ENCODE measurements around the gene ERO1B. TPM values are rescaled to one million over a fixed set of nuclear protein-coding genes. Genes with fewer than 3 reads are reported as not detected.
A peak's percentile ranks its signal among the peaks of the same experiment; 100 is the strongest.

Gene ERO1B
- total RNA-seq, 1 donor: 2.9 TPM

GRCh38 chr1:236235116-236235515 is 46.6 kb downstream of the ERO1B start:
- Histone ChIP-seq H4K20me1 (ENCODE audit: insufficient read depth, low read length) (no peaks in the 10 kb centered on the region), H3K79me2 (ENCODE audit: insufficient read depth, low read length) (no peaks in the 10 kb centered on the region), H3K4me1 (ENCODE audit: insufficient read depth, low read length) (no peaks in the 10 kb centered on the region), H3K27ac (ENCODE audit: low read depth, low read length) (no peak overlapping the region), H3K4me2 (ENCODE audit: insufficient read depth, low read length) (no peak overlapping the region), H3K9me3 (ENCODE audit: low read depth, low read length) (no peaks in the 10 kb centered on the region), H3K4me3 (ENCODE audit: insufficient read depth, low read length) (no peak overlapping the region), H3K36me3 (ENCODE audit: insufficient read depth, low read length) (no peaks in the 10 kb centered on the region), H3K27me3 (ENCODE audit: insufficient read depth, low read length) (no peaks in the 10 kb centered on the region), H2AFZ (ENCODE audit: low read length) (no peak overlapping the region)
- TF ChIP-seq, protein P1, sequence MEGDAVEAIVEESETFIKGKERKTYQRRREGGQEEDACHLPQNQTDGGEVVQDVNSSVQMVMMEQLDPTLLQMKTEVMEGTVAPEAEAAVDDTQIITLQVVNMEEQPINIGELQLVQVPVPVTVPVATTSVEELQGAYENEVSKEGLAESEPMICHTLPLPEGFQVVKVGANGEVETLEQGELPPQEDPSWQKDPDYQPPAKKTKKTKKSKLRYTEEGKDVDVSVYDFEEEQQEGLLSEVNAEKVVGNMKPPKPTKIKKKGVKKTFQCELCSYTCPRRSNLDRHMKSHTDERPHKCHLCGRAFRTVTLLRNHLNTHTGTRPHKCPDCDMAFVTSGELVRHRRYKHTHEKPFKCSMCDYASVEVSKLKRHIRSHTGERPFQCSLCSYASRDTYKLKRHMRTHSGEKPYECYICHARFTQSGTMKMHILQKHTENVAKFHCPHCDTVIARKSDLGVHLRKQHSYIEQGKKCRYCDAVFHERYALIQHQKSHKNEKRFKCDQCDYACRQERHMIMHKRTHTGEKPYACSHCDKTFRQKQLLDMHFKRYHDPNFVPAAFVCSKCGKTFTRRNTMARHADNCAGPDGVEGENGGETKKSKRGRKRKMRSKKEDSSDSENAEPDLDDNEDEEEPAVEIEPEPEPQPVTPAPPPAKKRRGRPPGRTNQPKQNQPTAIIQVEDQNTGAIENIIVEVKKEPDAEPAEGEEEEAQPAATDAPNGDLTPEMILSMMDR (IDR thresholded peaks at IDR 0.05; ENCODE audit: extremely low read depth, low read depth, low read length): no peak
- DNase-seq (ENCODE audit: insufficient read length, low spot score, missing footprints): no peak

DNA sequence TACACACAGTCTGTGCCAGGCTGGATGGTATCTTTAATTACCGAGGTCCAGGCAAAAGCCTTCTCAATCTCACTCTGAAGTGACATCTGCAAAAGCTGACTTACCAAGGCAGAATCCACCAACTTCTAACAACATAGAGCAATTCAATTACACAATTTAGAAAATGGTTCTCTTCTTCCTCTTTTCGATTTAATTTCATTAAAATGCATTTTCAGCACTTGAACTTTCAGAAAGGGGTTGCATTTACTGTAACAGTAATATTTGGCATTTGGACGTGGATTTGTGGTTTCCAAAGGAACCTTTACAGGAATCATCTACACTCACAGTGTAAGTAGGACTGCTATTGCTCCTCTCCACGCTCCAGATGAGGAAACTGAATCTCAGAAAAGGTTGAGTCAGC is 53.3 kb downstream of the ERO1B start:
- Histone ChIP-seq H3K4me1 (ENCODE audit: insufficient read depth, low read length) (no peaks in the 10 kb centered on the region), H3K9me3 (ENCODE audit: low read depth, low read length) (no peaks in the 10 kb centered on the region), H4K20me1 (ENCODE audit: insufficient read depth, low read length) (no peaks in the 10 kb centered on the region), H3K79me2 (ENCODE audit: insufficient read depth, low read length) (no peaks in the 10 kb centered on the region), H2AFZ (ENCODE audit: low read length) (no peak overlapping the region), H3K36me3 (ENCODE audit: insufficient read depth, low read length) (no peaks in the 10 kb centered on the region), H3K4me3 (ENCODE audit: insufficient read depth, low read length) (no peak overlapping the region), H3K27me3 (ENCODE audit: insufficient read depth, low read length) (no peaks in the 10 kb centered on the region), H3K4me2 (ENCODE audit: insufficient read depth, low read length) (no peak overlapping the region), H3K27ac (ENCODE audit: low read depth, low read length) (no peak overlapping the region)
- peak; percentile 25 for DNase-seq (ENCODE audit: insufficient read length, low spot score, missing footprints)
- TF ChIP-seq, protein P1 (IDR thresholded peaks at IDR 0.05; ENCODE audit: extremely low read depth, low read depth, low read length): no peak

DNA sequence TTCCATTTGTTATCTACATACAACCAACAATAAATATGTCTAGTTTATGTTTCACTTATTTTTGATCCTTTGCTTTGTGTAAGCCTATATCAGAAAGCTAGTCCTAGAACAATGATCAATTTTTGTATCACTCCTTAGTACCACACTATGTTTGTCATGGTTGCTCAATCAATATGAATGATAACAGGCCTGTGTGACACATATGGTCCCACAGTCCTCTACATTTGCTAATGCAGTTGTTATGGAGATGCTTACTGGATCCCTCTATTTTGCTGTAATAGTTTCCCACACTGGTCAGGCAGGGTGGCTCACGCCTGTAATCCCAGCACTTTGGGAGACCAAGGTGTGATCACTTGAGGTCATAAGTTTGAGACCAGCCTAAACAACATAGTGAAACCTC is 59.1 kb downstream of the ERO1B start:
- no peaks in the 10 kb centered on the region for H3K9me3 ChIP-seq (ENCODE audit: low read depth, low read length)
- no peaks in the 10 kb centered on the region for H4K20me1 ChIP-seq (ENCODE audit: insufficient read depth, low read length)
- H3K4me1 ChIP-seq (ENCODE audit: insufficient read depth, low read length): no peaks in the 10 kb centered on the region
- DNase-seq (ENCODE audit: insufficient read length, low spot score, missing footprints): no peak
- no peak overlapping the region for H2AFZ ChIP-seq (ENCODE audit: low read length)
- H3K79me2 ChIP-seq (ENCODE audit: insufficient read depth, low read length): no peaks in the 10 kb centered on the region
- H3K27ac ChIP-seq (ENCODE audit: low read depth, low read length): no peak overlapping the region
- TF ChIP-seq, protein P1 (IDR thresholded peaks at IDR 0.05; ENCODE audit: extremely low read depth, low read depth, low read length): no peak
- H3K4me2 ChIP-seq (ENCODE audit: insufficient read depth, low read length): no peak overlapping the region
- H3K4me3 ChIP-seq (ENCODE audit: insufficient read depth, low read length): no peak overlapping the region
- no peaks in the 10 kb centered on the region for H3K27me3 ChIP-seq (ENCODE audit: insufficient read depth, low read length)
- no peaks in the 10 kb centered on the region for H3K36me3 ChIP-seq (ENCODE audit: insufficient read depth, low read length)

DNA sequence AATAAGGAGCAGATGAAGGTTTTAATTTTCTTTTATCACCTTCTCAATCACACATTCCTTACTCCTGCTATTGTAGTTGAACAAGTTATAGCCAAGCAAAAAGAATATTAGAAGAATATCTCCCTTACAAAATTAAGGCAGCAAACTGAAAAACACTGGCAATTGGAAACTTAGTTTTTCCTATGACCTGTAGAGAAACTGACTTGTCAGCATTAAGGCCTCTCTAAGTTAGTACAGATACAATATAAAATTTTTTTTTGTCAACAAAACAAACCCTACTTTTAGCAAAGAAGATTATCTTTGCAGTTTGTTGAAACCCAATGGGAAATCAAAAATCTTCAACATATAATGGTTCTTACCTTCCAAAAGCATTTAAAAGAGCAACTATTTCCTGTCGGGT is 61.3 kb downstream of the ERO1B start:
- H3K9me3 ChIP-seq (ENCODE audit: low read depth, low read length): no peaks in the 10 kb centered on the region
- no peak overlapping the region for H3K27ac ChIP-seq (ENCODE audit: low read depth, low read length)
- H3K4me2 ChIP-seq (ENCODE audit: insufficient read depth, low read length): no peak overlapping the region
- H3K79me2 ChIP-seq (ENCODE audit: insufficient read depth, low read length): no peaks in the 10 kb centered on the region
- H4K20me1 ChIP-seq (ENCODE audit: insufficient read depth, low read length): no peaks in the 10 kb centered on the region
- DNase-seq (ENCODE audit: insufficient read length, low spot score, missing footprints): peak; percentile 29
- no peaks in the 10 kb centered on the region for H3K4me1 ChIP-seq (ENCODE audit: insufficient read depth, low read length)
- H3K27me3 ChIP-seq (ENCODE audit: insufficient read depth, low read length): no peaks in the 10 kb centered on the region
- H3K4me3 ChIP-seq (ENCODE audit: insufficient read depth, low read length): no peak overlapping the region
- TF ChIP-seq, protein P1 (IDR thresholded peaks at IDR 0.05; ENCODE audit: extremely low read depth, low read depth, low read length): no peak
- no peak overlapping the region for H2AFZ ChIP-seq (ENCODE audit: low read length)
- no peaks in the 10 kb centered on the region for H3K36me3 ChIP-seq (ENCODE audit: insufficient read depth, low read length)
